Gastrocnemius medialis (tissue), 4 donors: ENCODE results near the gene IFNA6. TPM values are rescaled to one million over a fixed set of nuclear protein-coding genes. Genes with fewer than 3 reads are reported as not detected.

Experiments
- ATAC-seq, 2 donors: fragments of 150-250 bp; one replicate each; pipeline ENCODE4 v1.9.1; 2016
- DNase-seq, 2 donors: peaks; one replicate each; pipeline ENCODE4 v3.0.0-alpha.2; 2019
- H3K27ac ChIP-seq, 4 donors: fragments of 200-600 bp; sonication (generic); 1 replicate in 1 of 4; 2 replicates in 3 of 4; pipeline ENCODE4 v1.5.1; 2016 to 2018; ENCODE audit warnings: mild to moderate bottlenecking in 2 of 4, moderate library complexity in 1 of 4
- H3K27me3 ChIP-seq, 3 donors: fragments of 200-600 bp; sonication (generic) in 2 of 3; 1 replicate in 1 of 3; 2 replicates in 2 of 3; pipeline versions ENCODE4 v1.5.1 to v1.6.0; 2016 to 2019; ENCODE audit warnings: mild to moderate bottlenecking in 1 of 3, moderate library complexity in 1 of 3
- H3K36me3 ChIP-seq, 2 donors: fragments of 200-600 bp; sonication (generic) in 1 of 2; one replicate each; pipeline ENCODE4 v1.5.1; 2017 to 2018
- H3K4me1 ChIP-seq, 2 donors: fragments of 200-600 bp; sonication (generic) in 1 of 2; one replicate each; pipeline ENCODE4 v1.5.1; 2016 to 2017; ENCODE audit warnings: mild to moderate bottlenecking in 2 of 2
- H3K4me3 ChIP-seq, 4 donors: fragments of 200-600 bp; sonication (generic) in 3 of 4; 1 replicate in 1 of 4; 2 replicates in 3 of 4; pipeline ENCODE4 v1.5.1; 2016 to 2019; ENCODE audit warnings: mild to moderate bottlenecking in 2 of 4
- H3K9me3 ChIP-seq, 3 donors: fragments of 200-600 bp; sonication (generic) in 2 of 3; 1 replicate in 1 of 3; 2 replicates in 2 of 3; pipeline ENCODE4 v1.5.1; 2016 to 2019
- CTCF ChIP-seq, 5 experiments: fragments of 450-650 bp in 3 of 5; fragments of 200-600 bp in 2 of 5; sonication (generic) in 2 of 5; IDR thresholded peaks in 4 of 5; conservative IDR thresholded peaks in 1 of 5; 1 replicate in 4 of 5; 2 replicates in 1 of 5; pipeline ENCODE4 v1.5.1; 2016 to 2019; ENCODE audit warnings: antibody characterized with exemption in 5 of 5, mild to moderate bottlenecking in 3 of 5, moderate library complexity in 3 of 5
- POLR2A ChIP-seq, 2 donors: fragments of 450-650 bp; IDR thresholded peaks; one replicate each; pipeline ENCODE4 v1.6.1; 2017; ENCODE audit warnings: antibody characterized with exemption in 2 of 2, mild to moderate bottlenecking in 2 of 2, moderate library complexity in 2 of 2
- in situ Hi-C, 4 donors: fragments of 200-750 bp; cut with MboI; loops; one replicate each; pipeline versions ENCODE4 v1.15.0 to v1.8.0; 2017; ENCODE audit warnings: low sequenced_read_pairs in 4 of 4
- intact Hi-C: fragments of 100-400 bp; cut with DNase I; formaldehyde crosslinking; loops from one replicate; pipeline ENCODE4 v1.15.1; 2023; ENCODE audit warnings: low total_unique reads
- total RNA-seq, 4 donors: library from RNA; depleted of rRNA; stranded (reverse); fragments of >200 nt; gene quantifications; one replicate each; pipeline versions ENCODE4 v1.1.0 to v1.2.3, GENCODE V29; 2016

The IFNA6 gene
- not detected for total RNA-seq

- intact Hi-C loops: no loop called here
- ATAC-seq: no peak
- in situ Hi-C loops: no loop called here
Measured at GRCh38 chr9:21350787-21351186, at the start of gene IFNA6. TSS of gene IFNA6 (minus strand) at chr9:21350887. CDS start at chr9:21350887, 0 bp downstream.

GRCh38 chr9:21399956-21400355 is 49.3 kb upstream of the IFNA6 start:
- Histone ChIP-seq H3K4me1 (peaks cover 4 to 9% of the 10 kb centered on the region in 2 donors), H3K27ac (no peak overlapping the region), H3K36me3 (no peaks in the 10 kb centered on the region), H3K9me3 (no peaks in the 10 kb centered on the region), H3K27me3 (peaks cover 11 to 16% (median 16%) of the 10 kb centered on the region in 3 donors), H3K4me3 (no peak overlapping the region)
- DNase-seq: no peak
- no peak for ATAC-seq
- intact Hi-C loops: no loop called here
- TF ChIP-seq POLR2A (IDR thresholded peaks at IDR 0.05): no peak
- no peak for TF ChIP-seq CTCF (IDR thresholded peaks at IDR 0.05 in 4 of 5, conservative IDR thresholded peaks at IDR 0.05 in 1 of 5)
- in situ Hi-C loops: loop anchor here in 2 of 4 donors (5.0 to 10.0 kb wide), 2 partner anchors 73 to 75 kb away; no protein-coding TSS in a partner anchor

More at GRCh38 chr9:21350787-21351186, at the start of gene IFNA6:
- no peaks in the 10 kb centered on the region for H3K9me3 ChIP-seq
- H3K4me3 ChIP-seq: no peak within 1 kb of the TSS
- no peak within 1 kb of the TSS for H3K27ac ChIP-seq
- TF ChIP-seq POLR2A (IDR thresholded peaks at IDR 0.05): no peak
- no peak for TF ChIP-seq CTCF (IDR thresholded peaks at IDR 0.05 in 4 of 5, conservative IDR thresholded peaks at IDR 0.05 in 1 of 5)
- DNase-seq: no peak
- H3K27me3 ChIP-seq: no peaks in the 10 kb centered on the region
- H3K36me3 ChIP-seq: no peaks in the 10 kb centered on the region
- H3K4me1 ChIP-seq: no peaks in the 10 kb centered on the region

GRCh38 chr9:21398955-21399489 is 48.3 kb upstream of the IFNA6 start:
- Histone ChIP-seq H3K4me1 (peaks cover 4 to 9% of the 10 kb centered on the region in 2 donors), H3K36me3 (no peaks in the 10 kb centered on the region), H3K27me3 (peaks cover 11 to 17% (median 16%) of the 10 kb centered on the region in 3 donors), H3K9me3 (no peaks in the 10 kb centered on the region), H3K4me3 (no peak overlapping the region), H3K27ac (no peak overlapping the region)
- no peak for TF ChIP-seq CTCF (IDR thresholded peaks at IDR 0.05 in 4 of 5, conservative IDR thresholded peaks at IDR 0.05 in 1 of 5)
- no peak for TF ChIP-seq POLR2A (IDR thresholded peaks at IDR 0.05)
- in situ Hi-C loops (loop anchor here in 2 of 4 donors (5.0 to 10.0 kb wide), 2 partner anchors 72 to 74 kb away; no protein-coding TSS in a partner anchor), intact Hi-C loops (no loop called here)
- DNase-seq (no peak), ATAC-seq (no peak)

- no peak for DNase-seq
Measured at GRCh38 chr9:21395778-21396717, 45.4 kb upstream of the IFNA6 start.

More at GRCh38 chr9:21395778-21396717, 45.4 kb upstream of the IFNA6 start:
- Histone ChIP-seq H3K27ac (no peak overlapping the region), H3K9me3 (no peaks in the 10 kb centered on the region), H3K4me1 (no peaks in the 10 kb centered on the region), H3K27me3 (peaks cover 4 to 7% (median 5%) of the 10 kb centered on the region in 3 donors), H3K36me3 (no peaks in the 10 kb centered on the region), H3K4me3 (peak overlapping the region; percentile 53 to 86 (median 62))
- intact Hi-C loops (loop anchor here (1.0 kb wide), 1 partner anchor 70 kb away; no protein-coding TSS in a partner anchor), in situ Hi-C loops (loop anchor here in 2 of 4 donors (5.0 to 10.0 kb wide), 2 partner anchors 69 to 71 kb away; no protein-coding TSS in a partner anchor)
- peak; percentile 39 to 70 for ATAC-seq
- TF ChIP-seq CTCF (IDR thresholded peaks at IDR 0.05 in 4 of 5, conservative IDR thresholded peaks at IDR 0.05 in 1 of 5): peak; percentile 54 to 82 (median 69)
- no peak for TF ChIP-seq POLR2A (IDR thresholded peaks at IDR 0.05)
